ENCODE data around the gene TBX1. TPM values are rescaled to one million over a fixed set of nuclear protein-coding genes. Genes with fewer than 3 reads are reported as not detected.
"Not testable (repeated sequence)": the region's sequence is repeated elsewhere in the genome, so short reads cannot be mapped to it uniquely, and the experiment has no call there.

TBX1 gene
- total RNA-seq, 2 experiments from 2014 or later = 0.23 TPM; not detected in 1

- Histone ChIP-seq H3K27ac (ENCODE audit: low read depth, low read length, poor library complexity, severe bottlenecking) (no peak overlapping the region), H3K4me2 (ENCODE audit: low read length) (no peak overlapping the region), H3K9me2 (ENCODE audit: insufficient read depth, low read length) (no peaks in the 10 kb centered on the region), H3K9me3 (ENCODE audit: low read length) (no peaks in the 10 kb centered on the region), H4K20me1 (ENCODE audit: insufficient read depth, low read length) (no peaks in the 10 kb centered on the region), H3K4me3 (ENCODE audit: low read depth, low read length, poor library complexity, severe bottlenecking) (no peak overlapping the region), H2AFZ (ENCODE audit: low read length) (no peak overlapping the region), H3K79me2 (ENCODE audit: insufficient read depth, low read depth, low read length) (no peaks in the 10 kb centered on the region), H3K36me3 (ENCODE audit: insufficient read depth, low read length) (peaks cover 32% of the 10 kb centered on the region), H3K4me1 (ENCODE audit: insufficient read depth, low read length, poor library complexity, severe bottlenecking) (no peaks in the 10 kb centered on the region)
- no peak for DNase-seq (ENCODE audit: low spot score)
- intact Hi-C loops (cut with micrococcal nuclease; ENCODE audit: unreplicated experiment) = no loop called here
- TF ChIP-seq EZH2phosphoT487 (IDR thresholded peaks at IDR 0.05; ENCODE audit: borderline replicate concordance, low read depth, low read length) (no peak), CTCF (conservative IDR thresholded peaks at IDR 0.05; ENCODE audit: low read length) (no peak)
- ChIA-PET CTCF (ENCODE audit: unreplicated experiment) (no interaction called here), POLR2A (interaction anchor here (0.6 to 0.8 kb wide), 2 partner anchors 8 to 137 kb away, joined by 3 read pairs; no protein-coding TSS in a partner anchor)
- BruUV-seq (replicated peaks) = no TSS peak
These were observed 31.3 kb downstream of the TBX1 start for GRCh38 chr22:19791894-19792293.

- DNase-seq (ENCODE audit: low spot score); H3K9me2 ChIP-seq (ENCODE audit: insufficient read depth, low read length); intact Hi-C loops (cut with micrococcal nuclease; ENCODE audit: unreplicated experiment); H3K27ac ChIP-seq (ENCODE audit: low read depth, low read length, poor library complexity, severe bottlenecking); H3K4me1 ChIP-seq (ENCODE audit: insufficient read depth, low read length, poor library complexity, severe bottlenecking); CTCF ChIA-PET (ENCODE audit: unreplicated experiment); H4K20me1 ChIP-seq (ENCODE audit: insufficient read depth, low read length); H3K9me3 ChIP-seq (ENCODE audit: low read length); H3K4me3 ChIP-seq (ENCODE audit: low read depth, low read length, poor library complexity, severe bottlenecking); H3K79me2 ChIP-seq (ENCODE audit: insufficient read depth, low read depth, low read length); H3K4me2 ChIP-seq (ENCODE audit: low read length); BruUV-seq (replicated peaks); H2AFZ ChIP-seq (ENCODE audit: low read length): not testable (repeated sequence)
- POLR2A ChIA-PET = interaction anchor here (0.7 kb wide), 2 partner anchors 15 to 165 kb away, joined by 3 to 7 read pairs; no protein-coding TSS in a partner anchor
- peaks cover 32% of the 10 kb centered on the region for H3K36me3 ChIP-seq (ENCODE audit: insufficient read depth, low read length)
These were observed 31.9 kb downstream of the TBX1 start for GRCh38 chr22:19792383-19792896.

GRCh38 chr22:19793161-19793560 is 32.6 kb downstream of the TBX1 start:
- Histone ChIP-seq H3K36me3 (ENCODE audit: insufficient read depth, low read length) (peaks cover 32% of the 10 kb centered on the region), H3K9me3 (ENCODE audit: low read length) (no peaks in the 10 kb centered on the region), H3K4me1 (ENCODE audit: insufficient read depth, low read length, poor library complexity, severe bottlenecking) (no peaks in the 10 kb centered on the region), H2AFZ (ENCODE audit: low read length) (no peak overlapping the region), H3K27ac (ENCODE audit: low read depth, low read length, poor library complexity, severe bottlenecking) (no peak overlapping the region), H4K20me1 (ENCODE audit: insufficient read depth, low read length) (no peaks in the 10 kb centered on the region), H3K4me3 (ENCODE audit: low read depth, low read length, poor library complexity, severe bottlenecking) (no peak overlapping the region), H3K4me2 (ENCODE audit: low read length) (no peak overlapping the region), H3K79me2 (ENCODE audit: insufficient read depth, low read depth, low read length) (no peaks in the 10 kb centered on the region), H3K9me2 (ENCODE audit: insufficient read depth, low read length) (no peaks in the 10 kb centered on the region)
- BruUV-seq (replicated peaks) = no TSS peak
- DNase-seq (ENCODE audit: low spot score) = no peak
- ChIA-PET POLR2A (interaction anchor here (0.7 kb wide), 2 partner anchors 15 to 164 kb away, joined by 3 to 7 read pairs; no protein-coding TSS in a partner anchor), CTCF (ENCODE audit: unreplicated experiment) (no interaction called here)
- intact Hi-C loops (cut with micrococcal nuclease; ENCODE audit: unreplicated experiment) = no loop called here
- TF ChIP-seq CTCF (conservative IDR thresholded peaks at IDR 0.05; ENCODE audit: low read length) (no peak), EZH2phosphoT487 (IDR thresholded peaks at IDR 0.05; ENCODE audit: borderline replicate concordance, low read depth, low read length) (no peak)
